ENCODE data around the gene DCAF8. TPM values are rescaled to one million over a fixed set of nuclear protein-coding genes. Genes with fewer than 3 reads are reported as not detected.

DCAF8 gene
- total and polyA plus RNA-seq, 2 of the 4 experiments (the other 2 are of a cell fraction) = 83.3 to 83.8 TPM

DNA sequence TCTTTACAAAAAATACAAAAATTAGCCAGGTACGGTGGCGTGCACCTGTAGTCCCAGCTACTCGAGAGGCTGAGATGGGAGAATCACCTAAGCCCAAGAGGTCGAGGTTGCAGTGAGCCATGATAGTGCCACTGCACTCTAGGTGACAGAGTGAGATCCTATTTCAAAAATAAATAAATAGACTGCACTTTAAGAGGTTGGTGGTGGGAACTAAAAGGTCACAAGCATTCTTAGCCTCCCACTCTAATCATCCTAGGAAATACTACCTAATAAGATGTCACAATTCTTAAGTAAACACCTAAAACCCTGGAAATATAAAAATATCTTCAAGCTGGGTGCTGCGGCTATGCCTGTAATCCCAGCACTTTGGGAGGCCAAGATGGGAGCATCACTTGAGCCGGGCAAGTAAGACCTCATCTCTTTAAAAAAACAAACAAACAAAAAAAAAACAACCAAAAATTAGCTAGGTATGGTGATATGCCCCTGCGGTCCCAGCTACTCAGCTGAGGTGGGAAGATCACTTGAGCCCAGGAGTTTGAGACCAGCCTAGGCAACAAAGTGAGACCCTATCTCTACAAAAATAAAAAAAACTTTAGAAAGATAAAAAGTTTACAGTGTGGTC lies 4.1 kb downstream of the DCAF8 start:
- CTCF ChIA-PET = interaction anchor here (1.0 to 1.6 kb wide), 2 partner anchors 39 to 157 kb away, joined by 3 to 5 read pairs; no protein-coding TSS in a partner anchor
- DNase-seq (no peak), ATAC-seq (ENCODE audit: low read depth) (no peak)
- Histone ChIP-seq H2BK15ac (ENCODE audit: low read depth, low read length) (no peak overlapping the region), H3K36me3 (ENCODE audit: control insufficient read depth, insufficient read depth, low read length) (peaks cover 2% of the 10 kb centered on the region; the same call in 1 of the 2 replicates), H2AK9ac (replicated peaks; ENCODE audit: low read depth, low read length, poor library complexity) (no peak overlapping the region), H3K14ac (replicated peaks; ENCODE audit: low read depth, low read length) (no peak overlapping the region), H4K8ac (ENCODE audit: low read depth in 2 of 2, low read length in 2 of 2) (no peak overlapping the region), H3K27me3 (ENCODE audit: control insufficient read depth, insufficient read depth, low read length) (no peaks in the 10 kb centered on the region), H4K20me1 (ENCODE audit: insufficient read depth, low read length) (peaks cover 19% of the 10 kb centered on the region), H3K27ac (ENCODE audit: insufficient read depth, low read length) (no peak overlapping the region), H4K91ac (ENCODE audit: insufficient read depth, low read depth, low read length) (no peak overlapping the region), H2AFZ (replicated peaks; ENCODE audit: low read length, poor library complexity) (no peak overlapping the region), H4K5ac (ENCODE audit: low read depth, low read length) (no peak overlapping the region), H3K9me3 (ENCODE audit: control insufficient read depth, insufficient read depth, low read length) (no peaks in the 10 kb centered on the region), H3K4me1 (ENCODE audit: control insufficient read depth, insufficient read depth, low read length) (peaks cover 2% of the 10 kb centered on the region; the same call in 1 of the 2 replicates), H2AK5ac (ENCODE audit: low read depth, low read length) (no peak overlapping the region), H3K9ac (ENCODE audit: low read depth, low read length) (no peak overlapping the region), H2BK20ac (ENCODE audit: low read depth, low read length) (no peak overlapping the region), H3K4me2 (ENCODE audit: low read depth, low read length) (no peak overlapping the region), H3K79me1 (ENCODE audit: low read depth in 1 of 2, low read length in 2 of 2) (peaks cover 16 to 59% of the 10 kb centered on the region in 2 experiments; a peak in 3 of 4 replicates), H3K9me1 (ENCODE audit: insufficient read depth, low read length) (peaks cover 4% of the 10 kb centered on the region), H3K4ac (ENCODE audit: low read depth, low read length) (no peak overlapping the region), H3K18ac (ENCODE audit: low read depth, low read length) (no peak overlapping the region), H2BK120ac (ENCODE audit: low read depth, low read length) (no peak overlapping the region), H3K23ac (ENCODE audit: low read depth, low read length) (no peak overlapping the region), H3K56ac (ENCODE audit: extremely low read depth, insufficient read depth, low read length) (no peak overlapping the region), H3K4me3 (ENCODE audit: insufficient read depth, low read depth, low read length) (no peak overlapping the region), H2BK5ac (ENCODE audit: low read depth, low read length, poor library complexity, severe bottlenecking) (no peak overlapping the region)
- no TSS peak for BruUV-seq (replicated peaks)
- in situ Hi-C loops (cut with MboI; ENCODE audit: low sequenced_read_pairs) (no loop called here), intact Hi-C loops (cut with micrococcal nuclease) (no loop called here), dilution Hi-C loops (cut with HindIII; ENCODE audit: low sequenced_read_pairs, unreplicated experiment) (no loop called here)
- TF ChIP-seq MAFK (IDR thresholded peaks at IDR 0.05; ENCODE audit: low read depth, low read length) (no peak), RAD21 (IDR thresholded peaks at IDR 0.05; ENCODE audit: low read length) (no peak), NFE2L2 (IDR thresholded peaks at IDR 0.05; ENCODE audit: low read depth, low read length) (no peak), MXI1 (IDR thresholded peaks at IDR 0.05; ENCODE audit: borderline replicate concordance, low read depth, low read length) (no peak), RFX5 (IDR thresholded peaks at IDR 0.05; ENCODE audit: low read depth, low read length) (no peak), BHLHE40 (IDR thresholded peaks at IDR 0.05; ENCODE audit: low read depth, low read length) (no peak), CTCF (conservative IDR thresholded peaks at IDR 0.05; ENCODE audit: low read depth, low read length) (no peak), FOS (IDR thresholded peaks at IDR 0.05; ENCODE audit: low read depth, low read length) (no peak), CHD1 (IDR thresholded peaks at IDR 0.05; ENCODE audit: low read depth, low read length) (no peak)
- TF ChIP-seq, protein P1, sequence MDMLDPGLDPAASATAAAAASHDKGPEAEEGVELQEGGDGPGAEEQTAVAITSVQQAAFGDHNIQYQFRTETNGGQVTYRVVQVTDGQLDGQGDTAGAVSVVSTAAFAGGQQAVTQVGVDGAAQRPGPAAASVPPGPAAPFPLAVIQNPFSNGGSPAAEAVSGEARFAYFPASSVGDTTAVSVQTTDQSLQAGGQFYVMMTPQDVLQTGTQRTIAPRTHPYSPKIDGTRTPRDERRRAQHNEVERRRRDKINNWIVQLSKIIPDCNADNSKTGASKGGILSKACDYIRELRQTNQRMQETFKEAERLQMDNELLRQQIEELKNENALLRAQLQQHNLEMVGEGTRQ (IDR thresholded peaks at IDR 0.05; ENCODE audit: low read depth, low read length) = no peak
- POLR2A ChIA-PET (ENCODE audit: unreplicated experiment) = no interaction called here
- WGBS, 2 experiments (ENCODE audit: extremely low coverage in 2 of 2, insufficient read length in 1 of 2) = no CpG with 5 or more reads among the region's 7 CpGs

Measured in IMR-90 (cell line).